ENCODE data around the gene WAPL.

Gene WAPL

DNA sequence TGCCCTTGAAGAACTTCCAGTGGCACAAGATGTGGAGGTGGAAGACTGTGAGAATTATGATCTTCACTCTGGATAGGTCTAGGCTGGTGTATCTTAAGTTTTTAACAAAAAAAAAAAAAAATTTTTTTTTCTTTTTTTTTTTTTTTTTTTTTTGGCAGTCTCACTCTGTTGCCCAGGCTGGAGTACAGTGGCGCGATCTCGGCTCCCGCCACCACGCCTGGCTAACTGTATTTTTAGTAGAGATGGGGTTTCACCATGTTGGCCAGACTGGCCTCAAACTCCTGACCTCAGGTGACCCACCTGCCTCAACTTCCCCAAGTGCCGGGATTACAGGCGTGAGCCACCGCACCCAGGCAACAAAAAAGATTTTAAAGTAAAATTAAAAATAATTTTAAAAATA, 37.9 kb downstream of the WAPL start:
- Histone ChIP-seq H3K36me3 (ENCODE audit: control insufficient read depth, insufficient read depth, low read length) (no peaks in the 10 kb centered on the region), H3K9me3 (ENCODE audit: control insufficient read depth, low read length) (no peaks in the 10 kb centered on the region), H3K9ac (no peak overlapping the region), H3K27ac (no peak overlapping the region), H3K4me3 (ENCODE audit: low read depth, low read length) (no peak overlapping the region), H2AFZ (no peak overlapping the region), H3K4me1 (no peaks in the 10 kb centered on the region), H3K27me3 (ENCODE audit: control insufficient read depth, insufficient read depth, low read length) (no peaks in the 10 kb centered on the region), H3K79me2 (peaks cover 8% of the 10 kb centered on the region), H3K4me2 (ENCODE audit: low read length) (no peak overlapping the region)
- TF ChIP-seq, protein P1, sequence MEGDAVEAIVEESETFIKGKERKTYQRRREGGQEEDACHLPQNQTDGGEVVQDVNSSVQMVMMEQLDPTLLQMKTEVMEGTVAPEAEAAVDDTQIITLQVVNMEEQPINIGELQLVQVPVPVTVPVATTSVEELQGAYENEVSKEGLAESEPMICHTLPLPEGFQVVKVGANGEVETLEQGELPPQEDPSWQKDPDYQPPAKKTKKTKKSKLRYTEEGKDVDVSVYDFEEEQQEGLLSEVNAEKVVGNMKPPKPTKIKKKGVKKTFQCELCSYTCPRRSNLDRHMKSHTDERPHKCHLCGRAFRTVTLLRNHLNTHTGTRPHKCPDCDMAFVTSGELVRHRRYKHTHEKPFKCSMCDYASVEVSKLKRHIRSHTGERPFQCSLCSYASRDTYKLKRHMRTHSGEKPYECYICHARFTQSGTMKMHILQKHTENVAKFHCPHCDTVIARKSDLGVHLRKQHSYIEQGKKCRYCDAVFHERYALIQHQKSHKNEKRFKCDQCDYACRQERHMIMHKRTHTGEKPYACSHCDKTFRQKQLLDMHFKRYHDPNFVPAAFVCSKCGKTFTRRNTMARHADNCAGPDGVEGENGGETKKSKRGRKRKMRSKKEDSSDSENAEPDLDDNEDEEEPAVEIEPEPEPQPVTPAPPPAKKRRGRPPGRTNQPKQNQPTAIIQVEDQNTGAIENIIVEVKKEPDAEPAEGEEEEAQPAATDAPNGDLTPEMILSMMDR (IDR thresholded peaks at IDR 0.05), result no peak

DNA sequence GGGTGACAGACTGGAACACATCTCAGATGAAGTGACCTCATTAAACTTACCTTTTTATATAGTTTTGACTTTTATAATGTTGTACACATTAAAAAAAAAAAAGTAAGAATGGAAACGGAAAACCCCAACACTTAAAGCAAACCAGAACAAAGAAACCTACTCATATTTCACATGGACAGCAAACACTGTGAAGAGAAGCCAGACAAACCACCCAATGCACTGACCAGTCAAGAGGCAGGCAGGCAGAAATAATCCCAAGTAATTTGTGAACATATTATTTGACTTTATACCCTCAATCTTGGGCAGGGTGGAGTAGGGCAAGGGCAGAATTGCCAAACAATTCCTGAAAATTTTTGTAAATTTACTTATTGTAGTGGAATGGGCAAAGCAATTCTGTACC, 39.8 kb downstream of the WAPL start:
- Histone ChIP-seq H3K4me2 (ENCODE audit: low read length) (no peak overlapping the region), H3K36me3 (ENCODE audit: control insufficient read depth, insufficient read depth, low read length) (no peaks in the 10 kb centered on the region), H3K79me2 (peaks cover 3% of the 10 kb centered on the region)

DNA sequence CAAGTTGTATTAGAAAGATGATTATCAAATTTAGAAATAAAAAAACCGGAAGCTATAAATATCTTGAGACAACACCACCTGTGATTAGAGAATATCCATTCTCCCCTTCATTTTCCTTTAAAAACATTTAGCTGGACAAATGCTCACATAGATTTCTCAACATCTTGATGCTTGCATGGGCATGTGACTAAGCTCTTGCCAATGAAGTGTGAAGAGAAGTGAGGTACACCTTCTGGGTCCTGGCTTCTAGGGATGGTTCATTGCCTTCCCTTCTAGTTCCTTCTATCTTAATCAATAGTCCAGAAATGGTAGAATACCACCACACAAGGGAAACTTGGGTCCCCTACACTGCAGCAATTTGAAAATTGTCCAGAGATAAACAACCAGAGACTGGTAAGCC, 41.0 kb downstream of the WAPL start:
- no peaks in the 10 kb centered on the region for H3K9me3 ChIP-seq (ENCODE audit: control insufficient read depth, low read length)
- no peak overlapping the region for H3K4me3 ChIP-seq (ENCODE audit: low read depth, low read length)
- no peak overlapping the region for H3K27ac ChIP-seq
- peaks cover 4% of the 10 kb centered on the region for H3K79me2 ChIP-seq
- no peaks in the 10 kb centered on the region for H3K4me1 ChIP-seq
- H3K4me2 ChIP-seq (ENCODE audit: low read length), result no peak overlapping the region
- no peaks in the 10 kb centered on the region for H3K27me3 ChIP-seq (ENCODE audit: control insufficient read depth, insufficient read depth, low read length)
- TF ChIP-seq, protein P1 (IDR thresholded peaks at IDR 0.05), result no peak
- no peak overlapping the region for H3K9ac ChIP-seq
- H3K36me3 ChIP-seq (ENCODE audit: control insufficient read depth, insufficient read depth, low read length), result no peaks in the 10 kb centered on the region
- H2AFZ ChIP-seq, result no peak overlapping the region

More for the DNA sequence above, 39.8 kb downstream of the WAPL start:
- Histone ChIP-seq H3K4me1 (no peaks in the 10 kb centered on the region), H2AFZ (no peak overlapping the region), H3K27ac (no peak overlapping the region), H3K4me3 (ENCODE audit: low read depth, low read length) (no peak overlapping the region), H3K27me3 (ENCODE audit: control insufficient read depth, insufficient read depth, low read length) (no peaks in the 10 kb centered on the region), H3K9me3 (ENCODE audit: control insufficient read depth, low read length) (no peaks in the 10 kb centered on the region), H3K9ac (no peak overlapping the region)
- TF ChIP-seq, protein P1 (IDR thresholded peaks at IDR 0.05), result no peak

DNA sequence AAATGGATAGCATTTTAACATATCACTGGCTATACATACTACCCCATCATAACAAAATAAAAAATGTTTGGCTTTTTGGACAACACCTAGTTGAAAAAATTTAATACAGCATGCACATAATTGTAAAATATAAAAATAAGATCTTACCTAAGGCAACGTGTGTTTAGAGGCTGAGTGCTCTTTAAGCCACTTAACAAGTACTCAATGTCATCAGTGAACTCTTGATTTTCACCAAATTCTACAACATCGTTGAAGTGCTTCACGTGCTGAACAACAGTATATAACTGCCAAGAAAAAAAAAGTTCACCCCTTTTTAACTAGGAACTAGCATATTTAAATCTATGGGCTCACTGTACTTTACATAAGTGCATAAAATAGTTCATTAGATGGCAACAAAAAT, 49.5 kb downstream of the WAPL start:
- Histone ChIP-seq H3K27me3 (ENCODE audit: control insufficient read depth, insufficient read depth, low read length) (no peaks in the 10 kb centered on the region), H3K4me3 (ENCODE audit: low read depth, low read length) (no peak overlapping the region), H3K4me2 (ENCODE audit: low read length) (no peak overlapping the region), H3K9ac (no peak overlapping the region), H3K27ac (no peak overlapping the region), H3K9me3 (ENCODE audit: control insufficient read depth, low read length) (no peaks in the 10 kb centered on the region), H3K4me1 (no peaks in the 10 kb centered on the region), H3K79me2 (peaks cover 5% of the 10 kb centered on the region), H2AFZ (no peak overlapping the region), H3K36me3 (ENCODE audit: control insufficient read depth, insufficient read depth, low read length) (no peaks in the 10 kb centered on the region)
- TF ChIP-seq, protein P1 (IDR thresholded peaks at IDR 0.05), result no peak

DNA sequence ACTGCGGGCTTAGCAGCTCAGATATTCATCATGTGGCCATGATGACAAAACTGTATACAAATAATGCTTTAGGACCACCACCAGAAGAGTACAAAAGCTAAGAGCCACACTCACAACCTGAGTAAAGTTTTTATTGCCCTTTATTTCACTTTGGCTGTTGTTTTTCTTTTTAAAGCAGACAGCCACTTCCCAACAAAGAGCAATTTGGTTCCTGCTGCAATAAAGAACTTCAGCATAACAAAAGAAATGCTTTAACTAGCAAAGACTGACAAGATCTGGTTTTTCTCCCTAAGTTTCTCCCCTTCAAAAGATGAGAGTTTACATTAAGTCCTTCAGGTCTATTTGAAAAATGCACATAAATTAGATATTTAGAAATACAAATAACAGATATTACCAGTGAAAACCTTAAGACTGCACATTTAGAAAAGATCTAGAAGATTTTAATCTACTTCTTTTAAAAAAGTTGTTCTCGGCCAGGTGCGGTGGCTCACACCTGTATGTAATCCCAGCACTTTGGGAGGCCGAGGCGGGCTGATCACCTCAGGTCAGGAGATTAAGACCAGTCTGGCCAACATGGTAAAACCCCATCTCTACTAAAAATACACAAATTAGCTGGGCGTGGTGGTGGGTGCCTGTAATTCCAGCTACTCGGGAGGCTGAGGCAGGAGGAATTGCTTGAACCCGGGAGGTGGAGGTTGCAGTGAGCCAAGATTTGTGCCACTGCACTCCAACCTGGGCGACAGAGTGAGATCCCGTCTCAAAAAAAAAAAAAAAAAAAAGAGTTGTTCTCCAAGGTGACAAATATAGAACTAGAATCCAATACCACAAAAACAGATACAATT, 59.4 kb downstream of the WAPL start:
- TF ChIP-seq, protein P1 (IDR thresholded peaks at IDR 0.05), result no peak
- H2AFZ ChIP-seq, result no peak overlapping the region
- H3K27me3 ChIP-seq (ENCODE audit: control insufficient read depth, insufficient read depth, low read length), result no peaks in the 10 kb centered on the region
- no peaks in the 10 kb centered on the region for H3K36me3 ChIP-seq (ENCODE audit: control insufficient read depth, insufficient read depth, low read length)
- H3K4me1 ChIP-seq, result no peaks in the 10 kb centered on the region
- H3K4me3 ChIP-seq (ENCODE audit: low read depth, low read length), result no peak overlapping the region
- no peak overlapping the region for H3K27ac ChIP-seq
- no peak overlapping the region for H3K4me2 ChIP-seq (ENCODE audit: low read length)
- H3K9me3 ChIP-seq (ENCODE audit: control insufficient read depth, low read length), result no peaks in the 10 kb centered on the region
- no peak overlapping the region for H3K9ac ChIP-seq
- no peaks in the 10 kb centered on the region for H3K79me2 ChIP-seq

Data from parathyroid adenoma (tissue), 2 donors.